HepG2 (cell line): Measurements from ENCODE around the gene GMPPA. TPM values are rescaled to one million over a fixed set of nuclear protein-coding genes. Genes with fewer than 3 reads are reported as not detected.

Experiments used
- E2F5 ChIP-seq: sonication (generic); formaldehyde crosslinking; conservative IDR thresholded peaks from 2 replicates; pipeline ENCODE4 v1.4.0; 2020; ENCODE audit warnings: missing genetic modification reagents
- HIC2 ChIP-seq: sonication (generic); formaldehyde crosslinking; IDR thresholded peaks from 2 replicates; pipeline ENCODE4 v1.9.0; 2022; ENCODE audit warnings: low read depth, missing genetic modification reagents
- KDM5B ChIP-seq: sonication (generic); formaldehyde crosslinking; IDR thresholded peaks from 2 replicates; pipeline ENCODE4 v1.4.0; 2020; ENCODE audit warnings: missing genetic modification reagents, mild to moderate bottlenecking, borderline replicate concordance
- SMARCE1 ChIP-seq: fragments of 450-650 bp; IDR thresholded peaks from 2 replicates; pipeline ENCODE4 v1.6.1; 2017; ENCODE audit warnings: borderline replicate concordance
- TCF7 ChIP-seq: sonication (generic); IDR thresholded peaks from 2 replicates; pipeline ENCODE4 v1.6.1; 2016; ENCODE audit warnings: antibody characterized with exemption, low read depth
- TIGD3 ChIP-seq: sonication (generic); formaldehyde crosslinking; IDR thresholded peaks from 2 replicates; pipeline ENCODE4 v1.5.1; 2020; ENCODE audit warnings: mild to moderate bottlenecking, missing genetic modification reagents, borderline replicate concordance
- ZBTB25 ChIP-seq: IDR thresholded peaks from 2 replicates; pipeline ENCODE4 v1.6.1; 2018; ENCODE audit warnings: missing genetic modification reagents
- ZC3H4 ChIP-seq: sonication (generic); formaldehyde crosslinking; IDR thresholded peaks from 2 replicates; pipeline ENCODE4 v1.4.0; 2020; ENCODE audit warnings: missing genetic modification reagents, borderline replicate concordance
- ZFP62 ChIP-seq: sonication (generic); formaldehyde crosslinking; IDR thresholded peaks from 2 replicates; pipeline ENCODE4 v1.4.0; 2020; ENCODE audit warnings: missing genetic modification reagents
- ZNF34 ChIP-seq: sonication (generic); formaldehyde crosslinking; IDR thresholded peaks from 2 replicates; pipeline ENCODE4 v1.4.0; 2020; ENCODE audit warnings: mild to moderate bottlenecking, missing genetic modification reagents, borderline replicate concordance
- ZNF354B ChIP-seq: sonication (generic); formaldehyde crosslinking; IDR thresholded peaks from 2 replicates; pipeline ENCODE4 v1.8.0; 2022; ENCODE audit warnings: mild to moderate bottlenecking, missing genetic modification reagents
- ZNF383 ChIP-seq: sonication (generic); formaldehyde crosslinking; IDR thresholded peaks from 2 replicates; pipeline ENCODE4 v1.4.0; 2020; ENCODE audit warnings: missing genetic modification reagents, mild to moderate bottlenecking, borderline replicate concordance
- ZNF570 ChIP-seq: sonication (generic); formaldehyde crosslinking; IDR thresholded peaks from 2 replicates; pipeline ENCODE4 v1.4.0; 2020; ENCODE audit warnings: mild to moderate bottlenecking, missing genetic modification reagents, borderline replicate concordance
- ZNF646 ChIP-seq: sonication (generic); formaldehyde crosslinking; IDR thresholded peaks from 2 replicates; pipeline ENCODE4 v1.9.0; 2021; ENCODE audit warnings: mild to moderate bottlenecking, missing genetic modification reagents
- polyA plus RNA-seq, 8 experiments: library from polyadenylated mRNA; depleted of rRNA in 3 of 8; stranded (reverse) in 7 of 8; unstranded in 1 of 8; fragments of >200 nt; fragmentation: Illumina TruSeq in 4 of 8; extraction: Trizol in 4 of 8; gene quantifications; 2 replicates each; pipeline versions ENCODE4 v1.2.1 to v1.2.3, GENCODE V29; 2011 to 2016; ENCODE audit warnings: low read depth in 4 of 8, missing spikeins in 1 of 8, mixed read lengths in 1 of 8; ENCODE audit not compliant: insufficient read depth in 1 of 8
- total RNA-seq, 5 experiments: library from RNA; depleted of rRNA; stranded (reverse); fragments of >200 nt; fragmentation: Illumina TruSeq; extraction: Trizol; gene quantifications; 2 replicates each; pipeline ENCODE4 v1.2.3, GENCODE V29; 2016; ENCODE audit warnings: low read depth in 1 of 5

The GMPPA gene
- total and polyA plus RNA-seq, 2 of the 13 experiments (the other 11 are each of a cell fraction or from before 2014, with no cell fraction given), result 81.1 to 106 TPM

GRCh38 chr2:219551441-219552381 is 53.0 kb downstream of the GMPPA start (continued):
- TF ChIP-seq ZNF646, result no peak
- TF ChIP-seq KDM5B (CRISPR knock-in tag), result peak; percentile 2; the same call in 1 of the 2 replicates
- TF ChIP-seq ZC3H4 (CRISPR knock-in tag), result no peak; the same call in 1 of the 2 replicates
- TF ChIP-seq ZNF383 (CRISPR knock-in tag), result no peak
- TF ChIP-seq ZNF570, result no peak
- TF ChIP-seq ZBTB25 (CRISPR knock-in tag), result no peak
- no peak for TF ChIP-seq SMARCE1
- TF ChIP-seq ZFP62, result no peak
- TF ChIP-seq ZNF34 (CRISPR knock-in tag), result 0 out of 2 replicates have a peak, but pooled peaks have one; percentile 26
- TF ChIP-seq HIC2 (CRISPR knock-in tag), result no peak
- no peak for TF ChIP-seq ZNF354B
- no peak for TF ChIP-seq TIGD3 (CRISPR knock-in tag)
- TF ChIP-seq E2F5 (CRISPR knock-in tag), result no peak
- no peak for TF ChIP-seq TCF7
